HCT116 (cell line): ENCODE data around the gene LRFN2.

ENCODE experiments used
- CEBPB ChIP-seq: IDR thresholded peaks from 2 replicates; pipeline ENCODE4 v1.6.1; 2012; ENCODE audit warnings: low read depth
- EGR1 ChIP-seq: IDR thresholded peaks from 2 replicates; pipeline ENCODE4 v1.6.1; 2012; ENCODE audit warnings: low read depth
- ELF1 ChIP-seq: IDR thresholded peaks from 2 replicates; pipeline ENCODE4 v1.6.1; 2012; ENCODE audit warnings: low read depth, borderline replicate concordance
- EZH2 ChIP-seq: fragments of 200-600 bp; sonication (generic); IDR thresholded peaks from 2 replicates; pipeline ENCODE4 v1.6.1; 2017; ENCODE audit warnings: antibody characterized with exemption, mixed run types
- POLR2A ChIP-seq: IDR thresholded peaks from 2 replicates; pipeline ENCODE4 v1.7.0; 2011; ENCODE audit warnings: borderline replicate concordance; ENCODE audit not compliant: insufficient read depth, insufficient read length; ENCODE audit errors: extremely low read depth
- POLR2AphosphoS5 ChIP-seq: IDR thresholded peaks from 2 replicates; pipeline ENCODE4 v1.6.1; 2011; ENCODE audit warnings: mild to moderate bottlenecking, low read depth, low read length, moderate library complexity
- ZFX ChIP-seq: fragments of 450-650 bp; IDR thresholded peaks from 2 replicates; pipeline ENCODE4 v1.6.1; 2017
- ZNF274 ChIP-seq: fragments of 200-500 bp; sonication (Bioruptor generic); IDR thresholded peaks from 2 replicates; pipeline ENCODE4 v1.6.1; 2014; ENCODE audit warnings: mild to moderate bottlenecking, low read depth, low read length, inconsistent platforms
- TF ChIP-seq, protein P1 (sequence below), 3 experiments: fragments of 200-600 bp in 1 of 3; sonication (generic) in 1 of 3; IDR thresholded peaks in 2 of 3; conservative IDR thresholded peaks in 1 of 3; 2 replicates each; pipeline ENCODE4 v1.5.1; 2012 to 2017; ENCODE audit warnings: low read depth in 2 of 3, low read length in 2 of 3, antibody characterized with exemption in 1 of 3, borderline replicate concordance in 1 of 3, control low read depth in 1 of 3, mild to moderate bottlenecking in 1 of 3, mixed read lengths in 1 of 3, mixed run types in 1 of 3, moderate library complexity in 1 of 3; ENCODE audit not compliant: insufficient read depth in 1 of 3
- TF ChIP-seq, protein P2 (sequence below): IDR thresholded peaks from 2 replicates; pipeline ENCODE4 v1.6.1; 2012

DNA sequence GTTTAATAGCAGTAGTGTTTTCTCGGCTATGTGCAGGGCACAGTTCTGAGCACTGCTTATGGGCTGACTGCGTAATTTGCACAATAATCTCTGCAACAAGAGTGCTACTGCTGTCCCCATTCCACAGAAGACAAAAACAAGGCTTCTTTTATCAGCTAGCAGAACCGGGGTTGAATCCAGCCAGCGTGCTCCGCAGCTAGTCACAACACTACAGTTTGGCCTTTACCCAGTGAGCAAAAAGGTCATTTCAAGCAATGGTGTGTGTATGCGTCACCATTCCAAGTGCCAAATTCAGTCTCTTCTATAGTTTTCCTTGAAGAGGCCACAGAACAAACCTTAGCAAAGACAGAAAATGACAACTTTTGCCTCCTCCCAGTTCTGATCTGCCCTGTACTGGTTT is 61.1 kb downstream of the LRFN2 start:
- TF ChIP-seq, protein P1, sequence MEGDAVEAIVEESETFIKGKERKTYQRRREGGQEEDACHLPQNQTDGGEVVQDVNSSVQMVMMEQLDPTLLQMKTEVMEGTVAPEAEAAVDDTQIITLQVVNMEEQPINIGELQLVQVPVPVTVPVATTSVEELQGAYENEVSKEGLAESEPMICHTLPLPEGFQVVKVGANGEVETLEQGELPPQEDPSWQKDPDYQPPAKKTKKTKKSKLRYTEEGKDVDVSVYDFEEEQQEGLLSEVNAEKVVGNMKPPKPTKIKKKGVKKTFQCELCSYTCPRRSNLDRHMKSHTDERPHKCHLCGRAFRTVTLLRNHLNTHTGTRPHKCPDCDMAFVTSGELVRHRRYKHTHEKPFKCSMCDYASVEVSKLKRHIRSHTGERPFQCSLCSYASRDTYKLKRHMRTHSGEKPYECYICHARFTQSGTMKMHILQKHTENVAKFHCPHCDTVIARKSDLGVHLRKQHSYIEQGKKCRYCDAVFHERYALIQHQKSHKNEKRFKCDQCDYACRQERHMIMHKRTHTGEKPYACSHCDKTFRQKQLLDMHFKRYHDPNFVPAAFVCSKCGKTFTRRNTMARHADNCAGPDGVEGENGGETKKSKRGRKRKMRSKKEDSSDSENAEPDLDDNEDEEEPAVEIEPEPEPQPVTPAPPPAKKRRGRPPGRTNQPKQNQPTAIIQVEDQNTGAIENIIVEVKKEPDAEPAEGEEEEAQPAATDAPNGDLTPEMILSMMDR (IDR thresholded peaks at IDR 0.05 in 2 of 3, conservative IDR thresholded peaks at IDR 0.05 in 1 of 3; ENCODE audit: borderline replicate concordance in 1 of 3, insufficient read depth in 1 of 3, low read depth in 2 of 3, low read length in 2 of 3), result no peak
- TF ChIP-seq ZNF274, result no peak
- no peak for TF ChIP-seq CEBPB
- TF ChIP-seq, protein P2, sequence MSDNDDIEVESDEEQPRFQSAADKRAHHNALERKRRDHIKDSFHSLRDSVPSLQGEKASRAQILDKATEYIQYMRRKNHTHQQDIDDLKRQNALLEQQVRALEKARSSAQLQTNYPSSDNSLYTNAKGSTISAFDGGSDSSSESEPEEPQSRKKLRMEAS, result no peak
- no peak for TF ChIP-seq POLR2A
- TF ChIP-seq ELF1, result no peak
- TF ChIP-seq EGR1, result no peak
- TF ChIP-seq POLR2AphosphoS5, result no peak
- no peak for TF ChIP-seq EZH2
- no peak for TF ChIP-seq ZFX
